Upper lobe of left lung (tissue), 6 donors: ENCODE data around the gene ZNF445. TPM values are rescaled to one million over a fixed set of nuclear protein-coding genes. Genes with fewer than 3 reads are reported as not detected.

ENCODE experiments used
- ATAC-seq, 2 donors: fragments of 200-7000 bp; cut with Tn5 transposase; one replicate each; pipeline ENCODE4 v1.9.1; 2022; ENCODE audit warnings: mild to moderate bottlenecking in 2 of 2, moderate library complexity in 2 of 2; ENCODE audit not compliant: low FRiP score in 2 of 2
- DNase-seq, 2 donors: peaks; one replicate each; pipeline ENCODE4 v3.0.0-alpha.2; 2019 to 2020
- H3K27ac ChIP-seq, 4 donors: fragments of 200-600 bp; sonication (generic); one replicate each; pipeline ENCODE4 v1.5.1; 2016 to 2019
- H3K27me3 ChIP-seq, 4 donors: fragments of 200-600 bp; sonication (generic); one replicate each; pipeline ENCODE4 v1.5.1; 2017 to 2019
- H3K36me3 ChIP-seq, 4 donors: fragments of 200-600 bp; sonication (generic); one replicate each; pipeline ENCODE4 v1.5.1; 2016 to 2019
- H3K4me1 ChIP-seq, 4 donors: fragments of 200-600 bp; sonication (generic); one replicate each; pipeline ENCODE4 v1.5.1; 2018 to 2019
- H3K4me3 ChIP-seq, 4 donors: fragments of 200-600 bp; sonication (generic); one replicate each; pipeline ENCODE4 v1.5.1; 2017 to 2019; ENCODE audit warnings: mild to moderate bottlenecking in 2 of 4, moderate library complexity in 1 of 4
- H3K9me3 ChIP-seq, 4 donors: fragments of 200-600 bp; sonication (generic); one replicate each; pipeline ENCODE4 v1.5.1; 2018 to 2019
- CTCF ChIP-seq, 6 experiments: fragments of 450-650 bp in 4 of 6; fragments of 200-600 bp in 2 of 6; sonication (generic) in 2 of 6; IDR thresholded peaks; one replicate each; pipeline ENCODE4 v1.5.1; 2016 to 2019; ENCODE audit warnings: antibody characterized with exemption in 6 of 6
- EP300 ChIP-seq, 4 donors: sonication (generic); formaldehyde crosslinking; IDR thresholded peaks; one replicate each; pipeline ENCODE4 v1.5.1; 2017; ENCODE audit warnings: antibody characterized with exemption in 4 of 4, control low read depth in 2 of 4
- POLR2A ChIP-seq, 4 donors: fragments of 450-650 bp; IDR thresholded peaks; one replicate each; pipeline ENCODE4 v1.5.1; 2016 to 2017; ENCODE audit warnings: antibody characterized with exemption in 4 of 4, mild to moderate bottlenecking in 2 of 4
- POLR2AphosphoS5 ChIP-seq, 2 donors: sonication (generic); formaldehyde crosslinking; IDR thresholded peaks; one replicate each; pipeline ENCODE4 v1.5.1; 2017; ENCODE audit warnings: antibody characterized with exemption in 2 of 2
- WGBS, 2 donors: methylation state at CpG; one replicate each; pipeline ENCODE4 v1.1.5; 2017 to 2018; 5-methylcytosine and 5-hydroxymethylcytosine counted together
- total RNA-seq, 6 donors: library from RNA; depleted of rRNA in 4 of 6; stranded (reverse); fragments of >200 nt in 4 of 6; gene quantifications; one replicate each; pipeline versions ENCODE4 v1.1.0 to v1.2.1, GENCODE V29; 2016 to 2021
- donor health status: DM: no; HTN: no; CAD: no; lungs with moderate emphysema.
- donor health status: DM: no; HTN: yes; CAD: no; lungs with severe emphysema.

The ZNF445 gene
- total RNA-seq, 6 donors from 2014 or later, result 6.7 to 20.0 (median 12.9) TPM

GRCh38 chr3:44516230-44516629, 38.8 kb upstream of the ZNF445 start:
- Histone ChIP-seq H3K36me3 (no peaks in the 10 kb centered on the region), H3K4me1 (peaks cover 3 to 6% (median 4%) of the 10 kb centered on the region in 4 donors), H3K9me3 (no peaks in the 10 kb centered on the region), H3K4me3 (no peak overlapping the region), H3K27ac (no peak overlapping the region), H3K27me3 (no peaks in the 10 kb centered on the region)
- TF ChIP-seq POLR2AphosphoS5 (IDR thresholded peaks at IDR 0.05) (no peak), CTCF (IDR thresholded peaks at IDR 0.05) (no peak), POLR2A (IDR thresholded peaks at IDR 0.05) (no peak), EP300 (IDR thresholded peaks at IDR 0.05) (no peak)
- 24 to 64% methylated on average over 2 to 3 of the region's 3 CpGs for WGBS, 2 donors
- ATAC-seq (no peak), DNase-seq (no peak)

GRCh38 chr3:44513513-44513912, 36.0 kb upstream of the ZNF445 start:
- Histone ChIP-seq H3K36me3 (no peaks in the 10 kb centered on the region), H3K9me3 (no peaks in the 10 kb centered on the region), H3K27ac (no peak overlapping the region), H3K4me3 (no peak overlapping the region), H3K27me3 (no peaks in the 10 kb centered on the region), H3K4me1 (peaks cover 14 to 21% (median 17%) of the 10 kb centered on the region in 4 donors)
- DNase-seq (no peak), ATAC-seq (no peak)
- 45 to 47% methylated on average over 3 of the region's 3 CpGs for WGBS, 2 donors
- TF ChIP-seq CTCF (IDR thresholded peaks at IDR 0.05), result no peak
- TF ChIP-seq POLR2AphosphoS5 (IDR thresholded peaks at IDR 0.05), result no peak
- no peak for TF ChIP-seq POLR2A (IDR thresholded peaks at IDR 0.05)
- TF ChIP-seq EP300 (IDR thresholded peaks at IDR 0.05), result no peak

- no peaks in the 10 kb centered on the region for H3K27me3 ChIP-seq
- peak overlapping the region; percentile 58 to 96 (median 94) for H3K4me3 ChIP-seq
- WGBS, 2 donors, result 37 to 40% methylated on average over 4 of the region's 4 CpGs
- H3K27ac ChIP-seq, result peak overlapping the region; percentile 86 to 95 (median 88)
- H3K9me3 ChIP-seq, result no peaks in the 10 kb centered on the region
- H3K4me1 ChIP-seq, result peaks cover 14 to 27% (median 17%) of the 10 kb centered on the region in 4 donors
- ATAC-seq (no peak), DNase-seq (no peak)
- TF ChIP-seq EP300 (IDR thresholded peaks at IDR 0.05), result no peak
- TF ChIP-seq CTCF (IDR thresholded peaks at IDR 0.05), result no peak
- TF ChIP-seq POLR2AphosphoS5 (IDR thresholded peaks at IDR 0.05), result no peak
- no peak for TF ChIP-seq POLR2A (IDR thresholded peaks at IDR 0.05)
- no peaks in the 10 kb centered on the region for H3K36me3 ChIP-seq
These were observed 33.7 kb upstream of the ZNF445 start for GRCh38 chr3:44511238-44511566.

GRCh38 chr3:44510000-44510368, 32.5 kb upstream of the ZNF445 start:
- 0 to 1% methylated on average over 6 of the region's 6 CpGs for WGBS, 2 donors
- no peak for TF ChIP-seq EP300 (IDR thresholded peaks at IDR 0.05)
- TF ChIP-seq POLR2A (IDR thresholded peaks at IDR 0.05), result no peak
- TF ChIP-seq POLR2AphosphoS5 (IDR thresholded peaks at IDR 0.05), result no peak
- Histone ChIP-seq H3K9me3 (no peaks in the 10 kb centered on the region), H3K36me3 (peaks cover 0 to 3% (median 0%) of the 10 kb centered on the region in 4 donors), H3K27ac (peak overlapping the region; percentile 86 to 95 (median 88)), H3K27me3 (no peaks in the 10 kb centered on the region), H3K4me3 (peak overlapping the region; percentile 86 to 96 (median 94)), H3K4me1 (peaks cover 14 to 27% (median 17%) of the 10 kb centered on the region in 4 donors)
- DNase-seq (no peak), ATAC-seq (peak in 1 of 2 donors; percentile 12)

GRCh38 chr3:44509393-44509921, 32.0 kb upstream of the ZNF445 start:
- Histone ChIP-seq H3K36me3 (peaks cover 0 to 3% (median 0%) of the 10 kb centered on the region in 4 donors), H3K27me3 (no peaks in the 10 kb centered on the region), H3K27ac (peak overlapping the region in 3 of 4 donors; percentile 87 to 95 (median 90)), H3K9me3 (no peaks in the 10 kb centered on the region), H3K4me3 (peak overlapping the region; percentile 86 to 96 (median 94)), H3K4me1 (peaks cover 14 to 27% (median 17%) of the 10 kb centered on the region in 4 donors)
- 51 to 77% methylated on average over 2 of the region's 2 CpGs for WGBS, 2 donors
- DNase-seq (no peak), ATAC-seq (no peak)
- TF ChIP-seq EP300 (IDR thresholded peaks at IDR 0.05) (no peak), POLR2A (IDR thresholded peaks at IDR 0.05) (no peak), CTCF (IDR thresholded peaks at IDR 0.05) (no peak), POLR2AphosphoS5 (IDR thresholded peaks at IDR 0.05) (no peak)
